ENCODE data around the gene DCP1B.

DNA sequence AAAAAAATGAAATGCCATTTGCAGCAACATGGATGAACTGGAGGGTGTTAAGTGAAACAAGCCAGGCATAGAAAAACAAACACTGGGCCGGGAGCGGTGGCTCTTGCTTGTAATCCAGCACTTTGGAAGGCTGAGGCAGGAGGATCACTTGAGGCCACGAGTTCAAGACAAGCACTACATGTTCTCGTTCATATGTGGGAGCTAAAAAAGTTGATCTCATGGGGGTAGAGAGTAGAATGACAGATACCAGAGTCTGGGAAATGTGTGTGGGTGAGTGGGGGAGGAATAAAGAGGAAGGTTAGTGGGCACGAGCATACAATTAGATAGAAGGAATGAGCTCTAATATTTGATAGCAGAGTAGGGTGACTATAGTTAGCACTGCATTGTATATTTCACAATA, 107.3 kb downstream of the DCP1B start:
- TF ChIP-seq POLR2AphosphoS5 (IDR thresholded peaks at IDR 0.05) = no peak
- TF ChIP-seq, protein P1, sequence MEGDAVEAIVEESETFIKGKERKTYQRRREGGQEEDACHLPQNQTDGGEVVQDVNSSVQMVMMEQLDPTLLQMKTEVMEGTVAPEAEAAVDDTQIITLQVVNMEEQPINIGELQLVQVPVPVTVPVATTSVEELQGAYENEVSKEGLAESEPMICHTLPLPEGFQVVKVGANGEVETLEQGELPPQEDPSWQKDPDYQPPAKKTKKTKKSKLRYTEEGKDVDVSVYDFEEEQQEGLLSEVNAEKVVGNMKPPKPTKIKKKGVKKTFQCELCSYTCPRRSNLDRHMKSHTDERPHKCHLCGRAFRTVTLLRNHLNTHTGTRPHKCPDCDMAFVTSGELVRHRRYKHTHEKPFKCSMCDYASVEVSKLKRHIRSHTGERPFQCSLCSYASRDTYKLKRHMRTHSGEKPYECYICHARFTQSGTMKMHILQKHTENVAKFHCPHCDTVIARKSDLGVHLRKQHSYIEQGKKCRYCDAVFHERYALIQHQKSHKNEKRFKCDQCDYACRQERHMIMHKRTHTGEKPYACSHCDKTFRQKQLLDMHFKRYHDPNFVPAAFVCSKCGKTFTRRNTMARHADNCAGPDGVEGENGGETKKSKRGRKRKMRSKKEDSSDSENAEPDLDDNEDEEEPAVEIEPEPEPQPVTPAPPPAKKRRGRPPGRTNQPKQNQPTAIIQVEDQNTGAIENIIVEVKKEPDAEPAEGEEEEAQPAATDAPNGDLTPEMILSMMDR (IDR thresholded peaks at IDR 0.05) = no peak
